ENCODE data around the gene CFAP46.

DNA sequence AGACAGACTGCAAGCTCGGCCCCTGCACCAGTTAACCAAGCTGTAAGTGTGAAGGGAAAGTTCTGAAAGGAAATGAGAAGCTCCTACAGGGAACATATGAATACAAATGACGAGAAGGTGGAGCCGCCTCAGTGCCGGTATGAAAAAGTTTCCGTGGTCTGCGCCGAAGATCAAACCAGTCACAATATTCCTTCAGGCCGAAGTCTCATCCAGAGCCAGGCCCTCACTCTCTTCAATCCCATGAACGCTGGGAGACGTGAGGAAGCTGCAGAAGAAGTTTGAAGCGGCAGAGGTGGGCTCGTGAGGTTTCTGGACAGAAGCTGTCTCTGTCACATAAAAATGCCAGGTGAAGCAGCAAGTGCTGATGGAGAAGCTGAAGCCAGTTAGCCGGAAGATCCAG, 71.9 kb downstream of the CFAP46 start:
- no peak for TF ChIP-seq OSR1 (CRISPR knock-in tag; IDR thresholded peaks at IDR 0.05)
- no peak for TF ChIP-seq ZNF565 (CRISPR knock-in tag; conservative IDR thresholded peaks at IDR 0.05; ENCODE audit: low read depth)
- no peak for TF ChIP-seq GLIS3 (CRISPR knock-in tag; IDR thresholded peaks at IDR 0.05)
- TF ChIP-seq ZNF8 (CRISPR knock-in tag; IDR thresholded peaks at IDR 0.05) = no peak
- TF ChIP-seq, protein P1, sequence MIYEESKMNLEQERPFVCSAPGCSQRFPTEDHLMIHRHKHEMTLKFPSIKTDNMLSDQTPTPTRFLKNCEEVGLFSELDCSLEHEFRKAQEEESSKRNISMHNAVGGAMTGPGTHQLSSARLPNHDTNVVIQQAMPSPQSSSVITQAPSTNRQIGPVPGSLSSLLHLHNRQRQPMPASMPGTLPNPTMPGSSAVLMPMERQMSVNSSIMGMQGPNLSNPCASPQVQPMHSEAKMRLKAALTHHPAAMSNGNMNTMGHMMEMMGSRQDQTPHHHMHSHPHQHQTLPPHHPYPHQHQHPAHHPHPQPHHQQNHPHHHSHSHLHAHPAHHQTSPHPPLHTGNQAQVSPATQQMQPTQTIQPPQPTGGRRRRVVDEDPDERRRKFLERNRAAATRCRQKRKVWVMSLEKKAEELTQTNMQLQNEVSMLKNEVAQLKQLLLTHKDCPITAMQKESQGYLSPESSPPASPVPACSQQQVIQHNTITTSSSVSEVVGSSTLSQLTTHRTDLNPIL (CRISPR knock-in tag; IDR thresholded peaks at IDR 0.05; ENCODE audit: low read depth) = no peak
- TF ChIP-seq ZFP3 (CRISPR knock-in tag; IDR thresholded peaks at IDR 0.05) = no peak
- TF ChIP-seq ZNF70 (CRISPR knock-in tag; IDR thresholded peaks at IDR 0.05) = no peak
- TF ChIP-seq, protein P2, sequence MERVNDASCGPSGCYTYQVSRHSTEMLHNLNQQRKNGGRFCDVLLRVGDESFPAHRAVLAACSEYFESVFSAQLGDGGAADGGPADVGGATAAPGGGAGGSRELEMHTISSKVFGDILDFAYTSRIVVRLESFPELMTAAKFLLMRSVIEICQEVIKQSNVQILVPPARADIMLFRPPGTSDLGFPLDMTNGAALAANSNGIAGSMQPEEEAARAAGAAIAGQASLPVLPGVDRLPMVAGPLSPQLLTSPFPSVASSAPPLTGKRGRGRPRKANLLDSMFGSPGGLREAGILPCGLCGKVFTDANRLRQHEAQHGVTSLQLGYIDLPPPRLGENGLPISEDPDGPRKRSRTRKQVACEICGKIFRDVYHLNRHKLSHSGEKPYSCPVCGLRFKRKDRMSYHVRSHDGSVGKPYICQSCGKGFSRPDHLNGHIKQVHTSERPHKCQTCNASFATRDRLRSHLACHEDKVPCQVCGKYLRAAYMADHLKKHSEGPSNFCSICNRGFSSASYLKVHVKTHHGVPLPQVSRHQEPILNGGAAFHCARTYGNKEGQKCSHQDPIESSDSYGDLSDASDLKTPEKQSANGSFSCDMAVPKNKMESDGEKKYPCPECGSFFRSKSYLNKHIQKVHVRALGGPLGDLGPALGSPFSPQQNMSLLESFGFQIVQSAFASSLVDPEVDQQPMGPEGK (CRISPR knock-in tag; IDR thresholded peaks at IDR 0.05; ENCODE audit: borderline replicate concordance) = no peak
- TF ChIP-seq PPARA (CRISPR knock-in tag; IDR thresholded peaks at IDR 0.05; ENCODE audit: borderline replicate concordance) = no peak
- TF ChIP-seq RARB (CRISPR knock-in tag; IDR thresholded peaks at IDR 0.05) = no peak

All from SK-N-SH treated with all-trans-retinoic acid at 6 μM for 48 hours (cell line).